NB4 (cell line): ENCODE data around the gene IGSF9B.

ENCODE experiments used
- MYC ChIP-seq: IDR thresholded peaks from 2 replicates; pipeline ENCODE4 v1.6.1; 2011; ENCODE audit warnings: low read depth, low read length
- POLR2A ChIP-seq: IDR thresholded peaks from 2 replicates; pipeline ENCODE4 v1.6.1; 2011; ENCODE audit warnings: mild to moderate bottlenecking; ENCODE audit not compliant: insufficient read length; ENCODE audit errors: extremely low read depth

GRCh38 chr11:133982151-133982550, 25.4 kb upstream of the IGSF9B start:
- TF ChIP-seq POLR2A: no peak
- TF ChIP-seq MYC: no peak
